Measurements from ENCODE around the gene PMF1.

PMF1 gene

GRCh38 chr1:156276532-156276931 is 63.7 kb downstream of the PMF1 start:
- no peak for DNase-seq

- no peak for DNase-seq
These were observed 64.2 kb downstream of the PMF1 start for GRCh38 chr1:156276966-156277381.

- no peak for DNase-seq
These were observed 67.0 kb downstream of the PMF1 start for GRCh38 chr1:156279837-156280236.

GRCh38 chr1:156281281-156281680 is 68.5 kb downstream of the PMF1 start:
- peak in 1 of 2 donors; percentile 29 for DNase-seq

GRCh38 chr1:156281693-156282478 is 69.1 kb downstream of the PMF1 start:
- DNase-seq = no peak

- peak; percentile 98 for DNase-seq
These were observed 69.8 kb downstream of the PMF1 start, which contains the start of gene SMG5 for GRCh38 chr1:156282479-156283222. Gene SMG5 (minus strand): TSS chr1:156282825. CDS start chr1:156282680, 145 bp downstream.

- no peak for DNase-seq
These were observed 70.7 kb downstream of the PMF1 start for GRCh38 chr1:156283521-156283920.

- DNase-seq = no peak
These were observed 71.3 kb downstream of the PMF1 start, which contains the start of gene TMEM79 for GRCh38 chr1:156284112-156284511. Gene TMEM79 (plus strand): TSS chr1:156284325. CDS start chr1:156285227, 902 bp downstream.

GRCh38 chr1:156284757-156285156 is 72.0 kb downstream of the PMF1 start:
- no peak for DNase-seq

GRCh38 chr1:156285437-156285836 is 72.6 kb downstream of the PMF1 start:
- no peak for DNase-seq

GRCh38 chr1:156286061-156286460 is 73.3 kb downstream of the PMF1 start:
- no peak for DNase-seq
